ENCODE data around the gene PDCD4.
"Not testable (repeated sequence)": the region's sequence is repeated elsewhere in the genome, so short reads cannot be mapped to it uniquely, and the experiment has no call there.

Gene PDCD4

GRCh38 chr10:110861476-110861875 lies 10.3 kb upstream of the PDCD4 start:
- DNase-seq (ENCODE audit: low spot score): no peak

DNA sequence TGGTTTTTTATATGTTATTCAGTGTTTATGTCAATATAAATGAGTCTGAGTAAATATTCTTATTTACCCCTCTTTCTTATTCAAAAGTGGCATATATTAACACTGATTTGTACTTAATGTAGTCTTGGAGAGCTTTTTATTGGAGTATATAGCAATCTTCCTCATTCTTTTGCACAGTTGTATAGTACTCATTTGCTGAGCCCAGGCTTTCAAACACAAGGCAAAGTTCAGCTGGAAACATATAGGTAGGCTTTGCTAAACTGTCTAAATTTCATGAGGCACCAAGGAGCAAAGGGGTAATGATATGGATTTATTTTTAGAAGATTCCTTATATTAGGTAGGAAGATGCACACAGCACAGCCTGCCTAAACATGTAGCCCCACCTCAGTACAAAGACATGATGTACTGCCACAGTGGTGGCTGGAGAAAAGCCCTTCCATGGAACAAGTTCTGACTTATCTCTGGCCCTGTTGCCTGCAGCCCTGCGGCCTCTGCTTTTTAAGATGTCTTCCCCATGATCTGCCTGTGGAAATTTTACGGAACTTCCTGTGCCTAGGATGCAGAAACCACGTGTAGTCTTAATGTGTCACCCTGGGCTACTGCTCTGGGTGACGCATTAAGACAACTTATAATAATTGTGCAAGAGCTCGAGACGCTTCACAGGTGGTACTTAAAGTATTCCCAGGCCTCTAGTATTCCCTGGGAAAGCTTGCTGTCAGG lies 9.6 kb upstream of the PDCD4 start:
- no peak for DNase-seq (ENCODE audit: low spot score)

GRCh38 chr10:110862961-110863360 lies 8.8 kb upstream of the PDCD4 start:
- DNase-seq (ENCODE audit: low spot score): no peak

DNA sequence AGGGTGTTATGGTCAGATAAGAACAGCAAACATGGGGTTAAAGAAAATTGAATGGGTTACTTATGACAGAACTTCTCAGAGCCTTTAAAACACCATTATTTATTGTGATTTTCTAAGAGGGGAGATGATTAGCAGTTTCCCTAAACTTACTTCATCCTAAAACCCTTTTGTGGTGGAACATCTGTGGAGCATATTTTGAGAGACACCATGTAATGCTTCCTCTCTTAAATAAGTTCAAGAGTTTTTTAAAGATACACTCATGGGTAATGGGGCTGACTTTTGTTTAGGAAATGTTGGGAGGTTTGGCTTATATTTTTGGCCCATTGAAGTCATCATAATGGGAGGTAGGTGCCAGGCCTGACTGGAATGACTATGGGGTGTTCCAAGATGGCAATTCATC lies 8.4 kb upstream of the PDCD4 start:
- no peak for DNase-seq (ENCODE audit: low spot score)

DNA sequence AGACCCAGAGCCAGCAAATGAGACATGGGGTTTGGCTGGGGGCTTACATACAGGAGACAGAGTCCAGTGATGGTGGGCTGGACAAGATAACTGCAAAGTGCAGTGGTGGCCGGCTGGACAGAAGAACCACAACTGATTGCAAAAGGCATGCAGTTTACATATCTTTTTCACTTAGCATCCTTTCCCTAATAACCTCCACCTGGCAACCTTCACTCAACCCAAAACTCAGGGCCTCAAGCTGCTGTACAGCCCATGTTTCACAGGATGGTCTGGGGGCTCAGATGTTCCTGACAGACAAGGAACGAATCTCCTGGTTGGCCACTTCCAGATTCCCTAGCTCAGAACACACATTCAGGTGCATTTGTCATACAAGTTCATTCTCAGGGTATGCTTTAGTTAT lies 7.8 kb upstream of the PDCD4 start:
- DNase-seq (ENCODE audit: low spot score): no peak

GRCh38 chr10:110864662-110865140 lies 7.0 kb upstream of the PDCD4 start:
- DNase-seq (ENCODE audit: low spot score): peak; percentile 87

- no peak for DNase-seq (ENCODE audit: low spot score)
These were observed 6.4 kb upstream of the PDCD4 start for GRCh38 chr10:110865186-110865808.

DNA sequence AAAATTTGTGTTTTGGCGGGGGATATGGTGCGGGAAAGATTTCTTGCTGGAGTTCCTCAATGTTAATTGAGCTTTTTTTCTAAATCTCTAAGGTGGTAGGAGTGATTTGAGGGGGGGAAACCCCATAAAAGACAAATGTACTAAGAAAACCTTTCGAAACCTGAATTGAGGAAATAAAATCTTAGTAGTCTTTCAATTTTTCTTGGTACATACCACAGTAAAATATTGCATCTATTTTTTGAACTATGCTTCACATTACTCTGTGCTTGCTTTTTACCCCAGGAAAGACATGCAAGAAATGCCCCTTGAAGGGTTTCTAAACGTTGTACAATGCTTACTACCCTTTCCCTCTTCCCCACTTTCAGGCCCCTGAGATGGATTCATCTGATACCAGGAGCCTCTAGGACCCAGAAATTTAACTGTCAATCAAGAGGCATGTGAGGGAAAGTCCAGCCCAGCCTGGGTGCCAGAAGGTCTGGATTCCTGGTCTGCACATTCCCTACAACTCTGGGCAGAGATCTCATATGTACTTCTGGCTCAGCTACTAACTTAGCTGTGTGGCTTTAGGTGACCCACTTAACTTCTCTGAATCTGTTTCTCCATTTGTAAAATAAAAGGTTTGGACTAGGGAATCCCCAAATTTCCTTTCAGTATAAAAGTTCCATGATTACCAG lies 5.8 kb upstream of the PDCD4 start:
- no peak for DNase-seq (ENCODE audit: low spot score)

GRCh38 chr10:110867011-110867806 lies 4.5 kb upstream of the PDCD4 start:
- DNase-seq (ENCODE audit: low spot score): not testable (repeated sequence)

DNA sequence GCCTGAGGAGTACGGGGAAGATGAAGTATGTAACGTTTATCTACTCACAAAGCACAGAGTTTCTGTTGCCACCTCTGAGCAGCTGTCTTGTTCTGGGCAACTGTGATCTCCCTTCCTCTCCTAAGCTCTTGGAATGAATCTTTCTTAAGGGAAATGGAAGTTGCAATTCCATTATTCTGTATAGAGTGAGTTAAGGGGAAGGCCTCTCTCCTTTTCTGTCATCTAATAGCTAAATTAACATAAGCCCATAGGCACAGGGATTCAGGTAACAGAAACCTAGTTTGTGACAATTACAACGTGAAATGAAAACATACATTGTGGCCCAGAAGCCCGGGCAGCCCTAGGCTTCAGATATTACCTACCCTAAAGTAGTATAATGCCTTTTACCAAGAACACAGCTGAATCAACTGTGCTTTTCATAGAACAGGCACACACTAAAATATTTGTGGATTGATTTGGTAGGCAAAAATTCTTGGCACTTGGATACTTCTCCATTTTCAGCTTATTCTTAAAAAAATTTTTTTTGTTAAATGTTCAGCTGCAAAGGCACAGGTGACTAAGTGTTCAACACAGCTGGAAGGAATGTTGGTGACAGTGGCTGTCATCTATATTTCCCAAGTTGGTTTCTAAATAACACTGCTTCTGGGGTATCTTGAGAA lies 3.8 kb upstream of the PDCD4 start:
- DNase-seq (ENCODE audit: low spot score): no peak

GRCh38 chr10:110868981-110869380 lies 2.7 kb upstream of the PDCD4 start:
- peak; percentile 65 for DNase-seq (ENCODE audit: low spot score)

- no peak for DNase-seq (ENCODE audit: low spot score)
These were observed 868 bp upstream of the PDCD4 start for GRCh38 chr10:110870823-110871297.

- DNase-seq (ENCODE audit: low spot score): peak; percentile 80
These were observed 636 bp downstream of the PDCD4 start for GRCh38 chr10:110872145-110872983.

DNA sequence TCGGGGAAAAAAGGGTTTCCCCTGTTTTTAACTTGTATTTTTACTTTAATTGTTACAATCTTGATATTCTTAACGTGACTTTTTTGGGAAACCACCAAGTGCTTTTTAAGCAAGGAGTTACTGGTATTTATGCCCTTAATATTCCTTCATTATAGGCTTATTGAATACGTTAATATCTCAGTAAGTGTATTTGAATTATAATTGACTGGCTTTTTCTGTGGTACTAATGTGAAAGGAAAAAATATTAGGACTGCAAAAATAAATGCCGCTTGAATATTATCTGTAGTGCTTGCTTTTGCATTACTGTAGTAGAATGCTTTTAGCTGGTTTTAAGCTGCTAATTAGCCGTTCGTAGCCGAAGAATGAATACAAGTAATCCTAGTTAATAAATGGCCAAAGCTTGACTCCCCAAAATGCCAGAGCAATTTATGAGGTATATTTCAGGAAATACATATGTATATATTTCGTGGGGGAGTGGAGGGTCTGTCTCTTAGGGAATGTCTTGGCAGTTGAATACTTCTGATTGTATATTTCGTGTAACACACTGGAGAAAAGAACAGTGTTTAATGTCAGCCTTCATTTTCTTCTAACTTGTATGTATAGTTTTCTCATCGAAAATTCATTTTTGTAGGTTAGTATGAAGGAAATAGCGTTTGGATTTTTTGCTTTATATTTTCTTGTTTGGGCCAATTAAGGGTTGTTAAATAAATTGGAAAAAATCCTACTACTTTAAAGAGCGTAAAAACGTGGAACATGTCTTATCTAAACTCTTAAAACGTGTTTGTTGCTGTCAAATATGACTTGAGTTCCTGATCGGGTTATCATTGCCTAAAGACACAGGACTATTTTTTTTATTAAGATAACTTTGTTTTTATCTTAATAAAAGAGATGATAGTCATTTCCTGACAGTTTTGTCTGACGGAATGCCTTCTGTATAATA lies 1.5 kb downstream of the PDCD4 start:
- no peak for DNase-seq (ENCODE audit: low spot score)

DNA sequence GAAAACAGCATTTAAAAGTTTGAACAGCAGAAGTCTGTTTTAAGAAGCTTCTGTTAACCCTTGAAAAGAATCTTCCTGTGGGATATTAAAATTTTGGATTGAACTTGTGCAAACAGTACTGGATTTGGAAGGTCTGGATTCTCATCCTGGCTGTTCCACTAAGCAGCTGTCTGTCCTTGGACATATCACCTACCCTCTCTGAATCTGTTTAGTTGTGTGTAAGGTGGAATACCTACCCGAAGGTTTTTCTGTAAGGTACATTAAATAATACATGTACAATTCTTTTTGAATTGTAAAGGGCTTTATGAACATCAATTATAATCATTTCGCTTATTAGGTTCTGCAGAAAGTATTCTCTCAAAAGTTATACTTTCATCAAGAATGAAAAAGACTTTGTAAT lies 2.2 kb downstream of the PDCD4 start:
- DNase-seq (ENCODE audit: low spot score): no peak

GRCh38 chr10:110876000-110876399 lies 4.3 kb downstream of the PDCD4 start:
- DNase-seq (ENCODE audit: low spot score): no peak

DNA sequence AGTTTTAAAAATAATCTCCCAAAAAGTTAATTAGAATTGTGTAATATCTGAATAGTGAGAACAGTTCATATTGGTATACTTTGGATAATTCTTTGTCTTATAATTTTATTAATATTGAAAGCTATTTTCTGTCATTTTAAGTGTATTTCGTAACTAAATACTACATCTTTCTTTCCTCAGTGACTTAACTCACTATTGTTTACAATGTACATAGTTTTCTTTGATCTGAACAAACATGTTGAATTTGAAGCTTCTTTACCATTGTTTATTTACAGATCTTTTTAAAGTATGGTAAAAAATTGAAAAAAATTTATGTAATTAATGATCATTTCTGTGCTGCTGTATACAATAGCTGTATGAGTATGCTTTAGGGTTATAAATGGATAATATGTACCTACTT lies 5.1 kb downstream of the PDCD4 start:
- no peak for DNase-seq (ENCODE audit: low spot score)

GRCh38 chr10:110880012-110880411 lies 8.3 kb downstream of the PDCD4 start:
- no peak for DNase-seq (ENCODE audit: low spot score)

DNA sequence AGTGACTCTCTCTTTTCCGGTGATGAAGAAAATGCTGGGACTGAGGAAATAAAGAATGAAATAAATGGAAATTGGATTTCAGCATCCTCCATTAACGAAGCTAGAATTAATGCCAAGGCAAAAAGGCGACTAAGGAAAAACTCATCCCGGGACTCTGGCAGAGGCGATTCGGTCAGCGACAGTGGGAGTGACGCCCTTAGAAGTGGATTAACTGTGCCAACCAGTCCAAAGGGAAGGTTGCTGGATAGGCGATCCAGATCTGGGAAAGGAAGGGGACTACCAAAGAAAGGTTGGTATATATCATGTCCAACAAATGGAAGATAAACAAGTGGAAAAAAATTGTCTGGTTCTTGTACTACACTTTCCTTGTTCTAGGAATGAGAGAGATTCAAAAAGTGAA lies 9.5 kb downstream of the PDCD4 start:
- DNase-seq (ENCODE audit: low spot score): no peak

GRCh38 chr10:110881905-110882304 lies 10.2 kb downstream of the PDCD4 start:
- DNase-seq (ENCODE audit: low spot score): no peak

Data from CD4-positive, alpha-beta T cell treated with Interleukin-2 at 100 ng/mL for 4 hours (primary cell).